Upper lobe of right lung (tissue), 1 donor: Measurements from ENCODE around the gene C4B. TPM values are rescaled to one million over a fixed set of nuclear protein-coding genes. Genes with fewer than 3 reads are reported as not detected.

ENCODE experiments used
- ATAC-seq: fragments of 200-7000 bp; cut with Tn5 transposase; one replicate; pipeline ENCODE4 v1.9.1; 2020; ENCODE audit warnings: mild to moderate bottlenecking, moderate library complexity
- DNase-seq: peaks from one replicate; pipeline ENCODE4 v3.0.0-alpha.2; 2020
- H3K27ac ChIP-seq: fragments of 200-600 bp; one replicate; pipeline ENCODE4 v1.8.0; 2022
- H3K27me3 ChIP-seq: fragments of 200-600 bp; one replicate; pipeline ENCODE4 v1.8.0; 2022; ENCODE audit warnings: mild to moderate bottlenecking
- H3K36me3 ChIP-seq: fragments of 200-600 bp; one replicate; pipeline ENCODE4 v1.8.0; 2022
- H3K4me1 ChIP-seq: fragments of 200-600 bp; one replicate; pipeline ENCODE4 v1.8.0; 2022
- H3K4me3 ChIP-seq: fragments of 200-600 bp; one replicate; pipeline ENCODE4 v1.8.0; 2022; ENCODE audit warnings: mild to moderate bottlenecking
- H3K9me3 ChIP-seq: fragments of 200-600 bp; one replicate; pipeline ENCODE4 v1.8.0; 2022
- intact Hi-C: fragments of 100-400 bp; cut with DNase I; formaldehyde crosslinking; loops from one replicate; pipeline ENCODE4 v1.11.0; 2022
- total RNA-seq: library from RNA; stranded (reverse); fragmentation: NEBNext Ultra II Directional; extraction: Animal tissue kit (Norgen Biotek cat#: 25700); gene quantifications from one replicate; pipeline ENCODE4 v1.2.1, GENCODE V29; 2021
- TF ChIP-seq, protein P1 (sequence below): fragments of 200-600 bp; IDR thresholded peaks from one replicate; pipeline ENCODE4 v1.8.0; 2022; ENCODE audit warnings: antibody characterized with exemption
- donor health status: DM: no; HTN: yes; CAD: no; lungs with severe emphysema.

The C4B gene
- total RNA-seq, 1 donor from 2014 or later, result 166 TPM

DNA sequence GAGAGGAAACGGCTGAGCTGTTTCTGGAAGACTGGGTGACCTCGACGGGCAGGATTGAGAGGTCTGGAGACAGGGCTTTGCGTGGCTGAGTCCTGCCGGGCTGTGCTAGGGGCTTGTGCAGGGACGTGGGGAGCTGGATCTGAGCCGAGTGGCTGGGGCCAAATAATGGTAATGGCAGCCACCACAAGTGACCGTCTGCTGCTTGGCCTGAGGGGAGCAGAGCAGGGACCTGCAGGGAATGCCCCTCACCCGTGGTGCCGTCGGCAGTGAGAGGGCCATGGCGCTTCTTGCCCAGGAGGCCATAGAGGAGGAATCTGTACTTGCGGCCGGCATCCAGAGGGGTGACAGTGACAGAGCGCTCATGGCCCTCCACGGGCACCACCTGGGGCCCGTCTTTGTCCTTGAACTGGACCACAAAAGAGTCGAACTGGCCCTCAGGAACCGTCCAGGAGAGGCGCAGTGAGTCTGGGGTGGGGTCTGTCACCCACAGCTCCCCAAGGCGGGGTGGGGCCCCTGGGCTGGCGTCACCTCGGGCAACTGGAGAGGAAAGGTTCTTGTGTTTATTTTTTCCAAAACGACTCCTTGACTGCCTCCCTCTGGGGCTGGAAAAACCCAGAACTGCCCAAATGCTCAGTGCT, 55.4 kb downstream of the C4B start:
- ATAC-seq, result no peak
- H3K27ac ChIP-seq, result no peak overlapping the region
- intact Hi-C loops, result no loop called here

DNA sequence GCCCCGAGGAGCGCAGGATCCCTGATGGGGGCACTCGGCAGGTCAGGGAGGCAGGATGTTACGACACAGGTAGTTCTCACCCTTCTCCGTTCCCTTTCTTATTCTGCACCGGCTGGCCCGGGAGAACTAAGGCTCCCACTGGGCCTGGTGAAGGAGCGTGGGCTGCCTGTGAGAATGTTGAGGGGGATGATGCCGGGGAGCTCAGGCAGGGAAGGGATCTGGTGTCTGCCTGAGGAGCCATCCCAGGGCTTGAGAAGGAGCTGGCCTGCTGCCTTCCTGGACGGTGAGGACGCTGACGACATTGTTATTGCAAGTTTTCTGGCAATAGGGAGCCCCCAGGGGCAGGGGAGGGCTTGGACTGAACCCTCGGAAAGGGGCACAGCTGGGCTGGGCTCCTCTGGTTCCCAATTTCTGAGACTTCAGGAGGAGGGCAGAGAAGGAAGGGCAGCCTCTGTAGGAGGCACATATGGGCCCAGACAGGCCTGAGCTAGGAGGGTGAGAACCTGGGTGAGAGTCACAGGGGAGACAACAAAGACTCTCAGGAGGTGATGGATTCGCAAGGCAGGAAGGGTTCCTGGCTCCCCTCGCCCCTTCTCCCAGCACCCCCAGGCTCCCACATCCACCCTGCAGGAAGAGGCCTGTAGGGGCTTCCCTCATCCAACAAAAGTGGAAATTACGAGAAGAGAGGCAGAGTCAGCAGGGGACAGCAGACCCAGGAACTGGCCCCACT, 56.4 kb downstream of the C4B start:
- H3K4me3 ChIP-seq, result no peak overlapping the region
- no peak for DNase-seq
- ATAC-seq, result no peak

More for the DNA sequence above, 55.4 kb downstream of the C4B start:
- Histone ChIP-seq H3K9me3 (no peaks in the 10 kb centered on the region), H3K4me1 (no peaks in the 10 kb centered on the region), H3K36me3 (peaks cover 41% of the 10 kb centered on the region), H3K4me3 (no peak overlapping the region), H3K27me3 (no peaks in the 10 kb centered on the region)
- TF ChIP-seq, protein P1, sequence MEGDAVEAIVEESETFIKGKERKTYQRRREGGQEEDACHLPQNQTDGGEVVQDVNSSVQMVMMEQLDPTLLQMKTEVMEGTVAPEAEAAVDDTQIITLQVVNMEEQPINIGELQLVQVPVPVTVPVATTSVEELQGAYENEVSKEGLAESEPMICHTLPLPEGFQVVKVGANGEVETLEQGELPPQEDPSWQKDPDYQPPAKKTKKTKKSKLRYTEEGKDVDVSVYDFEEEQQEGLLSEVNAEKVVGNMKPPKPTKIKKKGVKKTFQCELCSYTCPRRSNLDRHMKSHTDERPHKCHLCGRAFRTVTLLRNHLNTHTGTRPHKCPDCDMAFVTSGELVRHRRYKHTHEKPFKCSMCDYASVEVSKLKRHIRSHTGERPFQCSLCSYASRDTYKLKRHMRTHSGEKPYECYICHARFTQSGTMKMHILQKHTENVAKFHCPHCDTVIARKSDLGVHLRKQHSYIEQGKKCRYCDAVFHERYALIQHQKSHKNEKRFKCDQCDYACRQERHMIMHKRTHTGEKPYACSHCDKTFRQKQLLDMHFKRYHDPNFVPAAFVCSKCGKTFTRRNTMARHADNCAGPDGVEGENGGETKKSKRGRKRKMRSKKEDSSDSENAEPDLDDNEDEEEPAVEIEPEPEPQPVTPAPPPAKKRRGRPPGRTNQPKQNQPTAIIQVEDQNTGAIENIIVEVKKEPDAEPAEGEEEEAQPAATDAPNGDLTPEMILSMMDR, result no peak
- DNase-seq, result no peak

DNA sequence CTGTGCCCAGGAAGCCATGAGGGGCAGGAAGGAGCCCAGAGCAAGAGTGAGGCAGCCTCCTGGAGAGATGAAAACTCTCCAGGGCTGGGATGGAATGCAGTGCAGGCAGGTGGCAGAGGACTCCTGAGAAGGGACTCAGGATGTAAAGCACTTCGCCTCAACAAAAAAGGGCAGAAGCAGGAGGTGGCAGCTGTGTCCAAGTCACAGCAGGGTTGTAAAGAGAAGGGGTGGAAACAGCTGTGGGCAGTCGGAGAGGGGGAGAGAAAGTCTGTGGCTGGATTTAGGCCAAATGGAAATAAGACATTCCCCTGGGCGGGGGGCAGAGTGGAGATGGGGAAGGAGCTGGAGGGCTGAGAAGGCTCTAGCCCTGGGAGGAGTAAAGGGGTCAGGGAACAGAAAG, 58.5 kb downstream of the C4B start:
- Histone ChIP-seq H3K9me3 (no peaks in the 10 kb centered on the region), H3K36me3 (peaks cover 34% of the 10 kb centered on the region), H3K4me1 (no peaks in the 10 kb centered on the region), H3K27me3 (no peaks in the 10 kb centered on the region), H3K27ac (no peak overlapping the region), H3K4me3 (no peak overlapping the region)
- TF ChIP-seq, protein P1, result no peak
- intact Hi-C loops, result no loop called here
- ATAC-seq (no peak), DNase-seq (no peak)

More for the DNA sequence above, 56.4 kb downstream of the C4B start:
- Histone ChIP-seq H3K27ac (no peak overlapping the region), H3K27me3 (no peaks in the 10 kb centered on the region), H3K4me1 (no peaks in the 10 kb centered on the region), H3K36me3 (peaks cover 33% of the 10 kb centered on the region), H3K9me3 (no peaks in the 10 kb centered on the region)
- intact Hi-C loops, result no loop called here
- TF ChIP-seq, protein P1, result no peak

DNA sequence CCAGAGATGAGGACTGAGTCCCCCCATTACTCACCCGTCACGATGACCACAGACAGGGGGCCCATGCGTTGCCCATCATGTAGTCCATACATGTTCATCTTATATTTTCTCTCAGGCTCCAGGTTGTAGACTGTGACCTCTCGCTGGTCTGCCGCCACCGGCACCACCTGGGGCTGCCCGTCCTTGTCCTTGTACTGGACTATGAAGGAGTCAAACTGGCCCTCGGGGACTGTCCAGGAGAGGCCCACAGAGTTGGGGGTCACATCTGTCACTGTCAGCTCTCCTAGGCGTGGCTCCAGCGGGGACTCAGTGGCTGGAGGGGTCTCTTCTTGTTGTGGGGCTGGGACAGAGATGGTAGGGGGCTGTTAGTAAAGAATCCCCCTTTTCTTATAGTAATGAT, 59.0 kb downstream of the C4B start:
- peaks cover 36% of the 10 kb centered on the region for H3K36me3 ChIP-seq
- no peak overlapping the region for H3K27ac ChIP-seq

DNA sequence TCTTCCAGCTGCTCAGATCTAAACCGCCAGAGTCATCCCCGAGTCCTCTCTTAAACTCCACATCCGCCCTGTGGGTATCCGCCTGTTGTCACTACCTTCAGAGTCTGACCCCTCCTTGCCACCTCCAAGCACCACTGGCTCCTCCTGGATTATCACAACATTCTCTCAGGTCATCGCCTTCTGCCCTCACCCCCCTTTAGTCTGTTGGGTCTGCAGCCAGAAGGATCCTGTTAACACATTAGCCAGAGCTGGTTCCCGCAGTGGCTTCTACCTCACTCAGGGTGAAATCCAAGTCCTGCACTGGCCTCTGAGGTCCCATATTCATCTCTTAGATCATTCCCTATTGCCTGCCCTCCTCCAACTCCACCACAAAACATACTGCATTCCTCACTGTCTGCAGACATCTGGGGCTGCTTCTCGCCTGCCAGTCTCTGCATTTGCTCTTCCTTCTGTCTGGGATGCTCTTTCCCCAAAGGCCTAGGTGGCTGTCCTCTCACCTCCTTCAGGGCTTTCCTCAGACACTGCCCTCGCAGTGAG, 60.5 kb downstream of the C4B start:
- TF ChIP-seq, protein P1, result no peak
- no peak for ATAC-seq
- no peaks in the 10 kb centered on the region for H3K9me3 ChIP-seq
- H3K4me1 ChIP-seq, result no peaks in the 10 kb centered on the region
- no peaks in the 10 kb centered on the region for H3K27me3 ChIP-seq
- DNase-seq, result no peak
- peaks cover 44% of the 10 kb centered on the region for H3K36me3 ChIP-seq
- no peak overlapping the region for H3K27ac ChIP-seq
- intact Hi-C loops, result no loop called here
- H3K4me3 ChIP-seq, result no peak overlapping the region

More for the DNA sequence above, 59.0 kb downstream of the C4B start:
- Histone ChIP-seq H3K4me3 (no peak overlapping the region), H3K9me3 (no peaks in the 10 kb centered on the region), H3K27me3 (no peaks in the 10 kb centered on the region), H3K4me1 (no peaks in the 10 kb centered on the region)
- TF ChIP-seq, protein P1, result no peak
- ATAC-seq, result no peak
- intact Hi-C loops, result no loop called here
- DNase-seq, result no peak
